HG03196 (cell line): Measurements from ENCODE around the gene STMP1.
"Not testable (repeated sequence)": the region's sequence is repeated elsewhere in the genome, so short reads cannot be mapped to it uniquely, and the experiment has no call there.

Source experiments
- ATAC-seq: cut with Tn5 transposase; IDR thresholded peaks from one replicate; pipeline ENCODE4 v1.9.1; 2021; ENCODE audit not compliant: unreplicated experiment

The STMP1 gene

GRCh38 chr7:135662373-135663114, at the start of gene STMP1:
TSS of gene STMP1 (plus strand) at chr7:135662514.
- peak; percentile 94 for ATAC-seq

DNA sequence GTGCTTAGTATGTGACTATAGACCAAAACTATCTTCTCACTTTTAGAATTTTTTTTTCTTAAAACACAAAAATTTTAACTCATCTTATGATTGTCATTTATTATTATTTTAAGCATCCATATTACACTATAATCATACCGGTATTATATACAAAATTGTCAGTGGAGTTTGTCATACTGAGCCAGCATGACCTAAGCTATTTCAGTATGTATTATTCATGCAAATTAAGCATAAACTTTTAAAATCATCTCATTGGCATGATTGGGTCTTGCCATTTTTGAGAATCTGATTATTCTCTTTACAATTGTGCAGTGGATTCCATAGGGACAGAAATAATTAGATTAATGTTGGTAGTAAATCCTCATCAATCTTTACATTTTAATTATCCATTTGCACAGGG, 46.2 kb upstream of the STMP1 start:
- ATAC-seq, result no peak

DNA sequence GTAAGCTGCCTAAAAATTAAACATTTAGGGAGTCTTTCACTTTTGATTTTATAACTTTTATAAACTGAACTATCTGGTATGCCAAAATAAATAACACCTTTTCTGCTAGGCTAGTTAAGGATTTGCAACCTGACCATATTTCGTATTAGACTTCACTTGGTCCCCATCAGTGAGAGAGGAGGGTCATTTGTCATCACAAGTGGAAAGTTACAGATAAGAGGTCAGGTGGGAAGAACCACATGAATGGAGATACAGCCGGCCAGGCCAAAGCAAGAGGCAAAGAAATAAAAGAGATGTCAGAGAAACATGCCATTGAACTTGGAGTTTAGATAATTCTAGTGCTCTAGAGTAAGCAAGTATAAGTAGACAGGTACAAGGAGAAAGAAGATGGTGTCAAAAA, 44.5 kb upstream of the STMP1 start:
- no peak for ATAC-seq

DNA sequence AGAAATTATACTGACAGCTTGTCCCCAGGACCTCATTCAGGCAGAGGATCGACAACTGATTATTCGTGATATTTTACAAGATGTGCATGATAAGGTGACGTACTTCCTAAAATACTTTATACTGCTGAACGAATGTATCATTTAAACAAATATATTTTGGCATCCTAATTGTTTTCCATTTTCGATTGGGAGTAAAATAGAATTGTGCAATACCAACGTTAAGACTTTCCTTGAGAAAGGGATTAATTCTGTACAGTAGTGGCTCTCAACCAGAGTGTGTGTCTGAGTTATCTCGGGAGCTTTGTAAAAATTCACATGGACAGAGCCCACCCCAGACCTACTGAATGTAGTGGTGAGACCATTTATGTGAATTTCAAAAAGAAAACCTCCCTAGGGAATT, 43.8 kb upstream of the STMP1 start:
- ATAC-seq, result no peak

GRCh38 chr7:135620447-135620846, 41.9 kb upstream of the STMP1 start:
- no peak for ATAC-seq

GRCh38 chr7:135620980-135621850, 41.1 kb upstream of the STMP1 start:
- ATAC-seq, result no peak

- ATAC-seq, result no peak
These were observed 28.0 kb upstream of the STMP1 start for GRCh38 chr7:135634191-135634878.

DNA sequence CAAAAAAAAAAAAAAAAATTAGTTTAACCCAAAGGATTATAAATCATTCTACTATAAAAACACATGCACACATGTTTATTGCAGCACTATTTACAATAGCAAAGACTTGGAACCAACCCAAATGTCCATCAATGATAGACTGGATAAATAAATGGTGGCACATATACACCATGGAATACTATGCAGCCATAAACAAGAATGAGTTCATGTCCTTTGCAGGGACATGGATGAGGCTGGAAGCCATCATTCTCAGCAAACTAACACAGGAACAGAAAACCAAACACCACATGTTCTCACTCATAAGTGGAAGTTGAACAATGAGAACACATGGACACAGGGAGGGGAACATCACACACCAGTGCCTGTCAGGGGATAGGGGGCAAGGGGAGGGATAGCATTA, 22.6 kb upstream of the STMP1 start:
- ATAC-seq, result not testable (repeated sequence)

GRCh38 chr7:135644154-135644553, 18.2 kb upstream of the STMP1 start:
- no peak for ATAC-seq

DNA sequence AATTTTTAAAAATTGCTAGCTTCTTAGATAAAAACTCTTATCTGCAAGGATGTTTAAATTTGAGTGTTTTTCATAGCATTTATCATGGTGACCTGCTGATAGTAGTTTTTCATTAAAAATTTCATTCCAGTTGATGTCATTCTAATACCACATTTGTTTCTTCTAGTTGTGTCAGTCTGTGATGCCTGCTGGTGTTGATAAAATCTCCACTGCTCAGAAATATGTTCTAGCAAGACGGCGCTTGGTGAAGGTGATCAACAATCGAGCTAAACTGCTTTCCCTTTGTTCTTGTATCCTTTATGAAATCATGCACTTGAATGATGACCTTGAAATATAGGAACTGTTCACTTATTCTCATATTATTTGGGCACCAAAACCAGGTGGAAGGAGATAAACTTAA, 17.6 kb upstream of the STMP1 start:
- no peak for ATAC-seq

DNA sequence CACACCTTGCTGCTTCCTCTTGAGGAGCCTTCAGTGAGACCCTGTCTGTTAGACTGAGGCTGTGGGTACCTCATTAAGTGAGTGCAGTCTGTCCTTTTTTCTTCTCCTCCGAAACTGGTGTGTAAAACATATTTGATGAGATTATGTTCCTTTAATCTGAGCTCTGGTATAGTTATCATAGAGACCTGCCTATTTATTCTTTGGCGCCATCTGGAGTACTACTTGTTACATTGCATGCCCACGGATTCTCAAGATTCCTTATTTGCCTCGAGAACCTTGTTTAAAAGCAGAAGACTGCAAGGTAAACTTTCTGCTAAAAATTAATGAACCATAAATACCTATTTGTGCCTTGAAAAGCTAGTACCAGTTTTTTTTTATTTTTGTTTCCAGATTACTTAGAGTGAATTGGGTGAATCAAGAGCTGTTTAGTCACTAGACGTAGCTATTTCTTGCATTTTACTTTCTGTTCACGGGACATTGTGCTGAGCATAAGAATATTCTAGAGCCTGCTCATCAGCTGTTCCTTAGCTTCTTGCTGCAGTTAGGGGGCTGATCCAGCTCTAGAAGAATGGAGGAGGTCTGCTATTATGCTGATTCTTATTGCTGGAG, 16.9 kb upstream of the STMP1 start:
- no peak for ATAC-seq

DNA sequence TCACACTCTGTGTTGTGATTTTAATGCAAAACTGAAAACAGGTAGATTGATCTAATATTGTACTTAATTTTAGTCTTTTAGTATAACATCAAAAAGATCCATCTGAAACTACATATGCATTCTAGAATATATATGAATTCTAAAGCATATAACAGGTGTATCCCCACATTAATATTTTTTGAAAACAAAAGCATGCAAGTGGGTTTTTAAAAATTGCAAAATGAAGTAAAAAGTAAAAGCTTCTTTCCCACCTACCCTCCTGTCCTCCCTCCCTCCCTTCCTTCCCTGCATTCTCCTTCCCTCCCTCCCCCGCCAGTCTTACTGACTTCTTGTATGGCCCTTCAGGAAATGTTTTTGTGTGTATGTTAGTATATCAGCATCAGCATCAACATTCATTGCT, 14.6 kb upstream of the STMP1 start:
- ATAC-seq, result no peak

- no peak for ATAC-seq
These were observed 14.1 kb upstream of the STMP1 start for GRCh38 chr7:135648235-135648634.

- no peak for ATAC-seq
These were observed 11.3 kb upstream of the STMP1 start for GRCh38 chr7:135650831-135651573.

GRCh38 chr7:135653340-135654080, 8.8 kb upstream of the STMP1 start:
- no peak for ATAC-seq

- ATAC-seq, result no peak
These were observed 3.8 kb upstream of the STMP1 start for GRCh38 chr7:135658564-135658963.

- no peak for ATAC-seq
These were observed 3.0 kb upstream of the STMP1 start for GRCh38 chr7:135659159-135659846.

- peak; percentile 5 for ATAC-seq
These were observed 797 bp upstream of the STMP1 start for GRCh38 chr7:135661311-135662122.

DNA sequence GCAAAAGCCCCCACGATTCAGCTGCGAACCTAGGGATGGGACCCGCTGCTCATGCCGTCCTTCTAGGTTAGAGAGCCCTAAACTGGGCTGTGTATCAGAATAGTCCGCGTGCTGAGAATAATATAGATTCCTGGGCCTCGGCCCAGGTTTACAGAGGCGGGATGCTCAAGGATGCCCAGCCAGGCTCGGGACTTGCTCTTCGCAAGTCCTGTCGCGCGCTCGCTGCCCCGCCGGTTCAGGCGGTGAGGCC, 266 bp upstream of the STMP1 start:
- ATAC-seq, result no peak
